ENCODE data around the gene MTUS2.
"Not testable (repeated sequence)": the region's sequence is repeated elsewhere in the genome, so short reads cannot be mapped to it uniquely, and the experiment has no call there.

DNA sequence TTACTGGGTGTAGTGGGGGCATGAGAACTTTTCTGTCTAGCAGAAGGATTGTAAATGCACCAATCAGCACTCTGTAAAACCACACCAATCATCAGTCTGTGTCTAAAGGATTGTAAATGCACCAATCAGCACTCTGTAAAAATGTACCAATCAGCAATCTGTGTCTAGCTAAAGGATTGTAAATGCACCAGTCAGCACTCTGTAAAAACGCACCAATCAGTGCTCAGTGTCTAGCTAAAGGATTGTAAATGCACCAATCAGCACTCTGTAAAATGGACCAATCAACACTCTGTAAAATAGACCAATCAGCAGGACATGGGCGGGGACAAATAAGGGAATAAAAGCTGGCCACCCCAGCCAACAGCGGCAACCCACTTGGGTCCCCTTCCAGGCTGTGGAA lies 170.2 kb downstream of the MTUS2 start:
- TF ChIP-seq POLR2A, POLR2AphosphoS5, CTCF (IDR thresholded peaks at IDR 0.05): not testable (repeated sequence)

Data from stomach (tissue), 4 donors.